ENCODE measurements around the gene MCRIP1.

GRCh38 chr17:81863123-81863675 lies 30.1 kb upstream of the MCRIP1 start:
- TF ChIP-seq ZBTB7A (IDR thresholded peaks at IDR 0.05; ENCODE audit: low read depth) = no peak
- TF ChIP-seq MAX (IDR thresholded peaks at IDR 0.05) = no peak
- TF ChIP-seq NFIC (IDR thresholded peaks at IDR 0.05) = no peak
- TF ChIP-seq REST (IDR thresholded peaks at IDR 0.05; ENCODE audit: low read depth) = no peak
- no peak for TF ChIP-seq YY1 (IDR thresholded peaks at IDR 0.05; ENCODE audit: low read depth)

Data from Ishikawa (cell line).